Ureter (tissue), 1 donor: ENCODE results near the gene NTNG1. TPM values are rescaled to one million over a fixed set of nuclear protein-coding genes. Genes with fewer than 3 reads are reported as not detected.
"Not testable (repeated sequence)": the region's sequence is repeated elsewhere in the genome, so short reads cannot be mapped to it uniquely, and the experiment has no call there.

Source experiments
- DNase-seq: peaks from one replicate; pipeline ENCODE4 v3.0.0-alpha.2; 2020; ENCODE audit warnings: low spot score
- total RNA-seq: library from RNA; stranded (reverse); gene quantifications from one replicate; pipeline ENCODE4 v1.2.4, GENCODE V29; 2023
- donor health status: DM: yes; HTN: yes; CAD: no.

NTNG1 gene
- total RNA-seq, 1 donor from 2014 or later, result 9.9 TPM

DNA sequence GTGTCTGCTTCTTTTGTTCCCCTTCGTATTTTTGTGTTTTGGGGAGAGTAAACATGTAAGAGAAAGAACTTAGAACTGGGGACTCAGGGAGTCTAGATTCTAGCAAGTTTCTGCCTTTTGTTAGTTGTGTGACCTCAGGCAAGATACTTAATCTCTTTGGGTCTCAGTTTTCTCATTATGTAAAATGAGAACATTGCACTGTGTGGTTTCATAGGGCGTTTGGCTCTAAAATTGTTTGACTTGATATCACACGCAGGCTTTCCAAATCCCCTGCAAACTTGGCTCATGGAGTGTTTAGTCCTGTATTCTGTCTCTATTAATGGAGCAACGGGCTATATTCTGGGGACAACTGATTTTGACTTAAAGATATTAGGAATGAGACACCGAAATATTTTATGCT, 57.7 kb downstream of the NTNG1 start:
- DNase-seq, result no peak

DNA sequence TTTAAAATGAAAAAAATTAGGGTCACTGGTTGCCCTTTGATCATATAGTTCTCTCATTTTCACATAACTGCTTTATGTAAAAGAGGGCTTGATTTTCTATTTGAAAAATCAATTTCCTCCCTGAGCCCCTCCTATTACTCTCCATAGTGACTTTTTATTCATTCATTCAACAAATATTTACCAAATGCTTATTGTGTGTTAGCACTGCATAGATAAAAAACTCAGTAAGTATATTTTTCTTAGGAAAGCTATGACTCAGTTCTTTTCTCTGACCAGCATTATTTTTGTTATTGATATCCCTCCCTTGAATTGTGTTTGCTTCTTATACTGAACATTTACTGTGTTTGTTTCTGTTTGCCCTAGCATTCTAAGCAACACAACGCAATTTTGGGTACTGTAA, 59.8 kb downstream of the NTNG1 start:
- DNase-seq, result no peak

DNA sequence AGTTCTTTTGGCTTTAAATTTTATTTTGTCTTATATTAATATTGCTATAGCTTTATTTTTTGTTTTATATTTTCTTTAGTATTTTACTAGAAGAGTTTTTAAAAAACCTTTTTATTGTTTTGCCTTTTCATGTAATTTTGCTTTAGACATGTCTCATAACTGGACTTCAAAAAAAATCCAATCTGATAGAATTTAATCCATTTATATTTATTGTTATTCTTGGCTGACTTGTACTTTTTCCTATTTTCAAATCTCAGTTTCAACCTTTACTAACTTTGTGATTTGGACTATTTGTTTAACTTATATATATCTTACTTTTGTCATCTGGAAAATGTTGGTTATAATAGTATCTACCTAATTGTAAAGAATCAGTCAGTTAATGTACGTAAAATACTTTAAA, 61.2 kb downstream of the NTNG1 start:
- DNase-seq, result no peak

DNA sequence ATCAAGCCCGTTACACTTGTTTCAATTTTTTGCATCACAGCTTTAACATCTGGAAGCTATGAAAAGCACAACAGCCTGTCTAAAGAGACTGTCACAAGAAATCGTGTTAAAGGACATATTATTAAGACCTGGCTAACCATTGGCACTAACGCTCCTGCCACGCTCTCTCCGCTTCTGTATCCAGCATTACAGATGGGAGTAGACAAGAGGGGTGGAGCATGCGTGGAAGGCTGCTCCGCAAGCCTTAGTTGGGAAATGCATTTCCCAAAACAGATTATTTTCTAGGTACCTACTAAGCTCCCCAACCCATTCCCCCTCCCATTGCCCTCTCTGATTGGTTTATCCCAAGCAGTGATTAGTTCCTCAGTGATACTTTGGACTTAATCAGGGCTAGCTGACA, 72.4 kb downstream of the NTNG1 start:
- DNase-seq, result no peak

DNA sequence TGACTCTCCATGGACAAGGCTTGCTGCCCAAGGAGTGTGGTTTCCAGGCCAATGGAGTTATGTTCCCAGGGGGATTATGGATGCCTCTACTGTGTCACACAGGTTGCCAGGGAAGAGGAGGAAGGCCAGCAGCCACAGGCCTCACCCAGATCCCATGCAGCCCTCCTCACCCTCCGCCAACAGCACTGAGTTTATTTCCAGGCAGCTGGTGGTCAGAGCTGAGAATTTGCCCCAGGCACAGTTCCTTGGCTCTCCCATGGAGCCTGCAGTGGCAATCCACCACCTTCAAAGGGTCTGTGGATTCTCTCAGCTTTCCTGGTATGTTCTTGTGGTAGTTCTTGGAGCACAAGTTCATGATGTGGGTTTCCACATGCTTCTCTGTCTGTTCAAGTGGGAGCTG, 79.2 kb downstream of the NTNG1 start:
- DNase-seq, result no peak

DNA sequence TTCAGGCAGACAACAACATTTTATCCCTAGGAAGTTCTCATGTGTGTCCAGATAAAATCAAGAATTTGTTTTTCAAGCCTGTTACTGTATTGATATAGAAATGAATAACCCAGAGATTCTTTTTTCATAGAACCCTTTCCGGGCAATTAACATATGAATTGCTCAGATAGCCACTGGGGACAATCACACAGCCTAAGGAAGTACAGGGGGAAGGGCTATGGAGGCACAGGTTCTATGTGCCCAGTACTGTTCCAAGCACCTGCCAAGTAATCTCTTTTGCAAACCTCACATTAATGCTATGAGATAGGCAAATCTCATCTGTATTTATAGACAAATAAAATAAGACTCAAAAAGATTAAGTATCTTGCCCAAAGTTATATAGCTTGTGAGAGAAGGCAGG, 84.9 kb downstream of the NTNG1 start:
- DNase-seq, result no peak

DNA sequence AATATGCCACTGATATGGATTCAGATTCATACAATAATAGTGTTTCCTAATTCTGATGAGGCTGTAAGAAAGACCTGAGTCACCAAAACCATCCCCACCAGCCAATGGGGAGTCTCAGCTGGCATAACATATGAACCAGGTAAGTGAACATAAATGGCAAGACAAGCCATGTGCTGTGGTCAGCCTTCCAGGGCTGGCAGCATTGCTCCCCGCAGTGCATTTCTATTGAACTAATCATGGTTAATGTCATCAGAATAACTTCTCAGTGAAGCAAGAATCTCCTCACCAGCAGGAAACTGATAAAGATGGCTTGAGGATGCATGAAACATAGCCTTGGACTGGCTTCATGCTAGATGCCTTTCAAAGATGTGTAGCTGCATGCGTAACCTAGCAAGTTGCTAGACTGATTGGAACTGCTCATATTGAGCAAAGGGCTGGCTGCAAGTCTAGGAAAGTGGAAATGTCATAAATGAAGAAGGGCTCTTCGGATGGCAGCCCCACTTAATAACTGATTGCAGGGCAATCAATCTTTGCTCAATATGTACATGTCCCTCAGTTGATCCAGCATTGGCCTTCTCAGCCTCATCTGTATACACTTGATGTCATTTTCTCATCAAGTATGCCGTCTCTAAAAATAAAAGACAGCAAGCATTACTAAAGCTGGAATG, 88.0 kb downstream of the NTNG1 start:
- DNase-seq, result no peak

DNA sequence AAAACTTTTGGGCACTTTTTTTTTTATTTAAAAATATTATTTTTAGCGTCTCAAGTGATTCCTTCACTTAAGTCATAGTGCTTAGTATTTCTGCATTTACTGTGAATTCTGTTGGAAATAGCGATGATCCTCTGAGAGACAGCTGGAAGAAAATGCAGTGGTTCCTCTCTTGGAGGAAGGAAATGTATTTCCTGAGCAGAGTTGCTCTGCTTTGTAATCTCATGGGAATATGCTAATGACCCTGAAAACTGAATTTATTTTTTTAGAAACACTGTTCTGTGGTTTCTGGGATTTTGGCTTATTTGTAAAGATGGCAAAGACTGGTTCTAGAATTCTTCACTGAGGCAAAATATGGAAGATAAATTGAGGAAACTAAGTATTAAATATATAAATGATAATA, 88.9 kb downstream of the NTNG1 start:
- DNase-seq, result no peak

DNA sequence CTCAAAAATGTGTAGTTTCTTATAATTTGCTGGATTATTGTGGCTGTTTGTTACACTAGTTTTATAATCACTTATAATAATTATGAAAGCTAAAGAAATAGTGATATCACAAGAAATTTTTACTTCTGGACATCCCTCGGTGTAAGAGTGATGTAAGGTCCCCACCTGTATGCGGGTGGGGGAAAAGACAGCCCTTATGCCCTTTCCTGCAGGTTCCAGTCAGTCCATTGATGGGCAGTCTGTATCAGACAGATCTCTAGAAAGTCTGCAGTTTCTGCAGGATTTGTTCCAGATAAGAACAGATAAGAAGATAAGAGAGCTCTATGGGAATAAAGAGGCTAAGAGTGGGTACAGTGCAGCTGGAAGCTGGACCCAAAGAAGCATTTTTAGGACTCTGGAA, 89.3 kb downstream of the NTNG1 start:
- no peak for DNase-seq

DNA sequence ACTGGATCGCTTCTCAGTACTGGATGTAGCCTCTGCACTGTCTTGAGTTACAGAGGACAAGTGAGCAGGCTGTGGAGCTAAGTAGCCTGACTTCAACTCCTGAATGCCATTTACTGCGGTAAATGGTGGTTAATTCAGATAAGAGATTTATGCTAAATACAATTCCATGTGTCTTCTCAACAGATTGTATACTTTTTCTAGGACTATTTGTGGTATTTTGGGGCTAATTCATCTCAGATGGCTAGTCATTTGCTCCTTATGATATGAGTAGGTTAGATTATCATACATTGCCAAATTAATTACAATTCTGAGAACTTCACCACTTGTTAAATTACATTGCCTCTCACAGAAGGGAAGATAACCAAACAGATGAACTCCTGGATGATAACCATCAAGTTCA, 90.5 kb downstream of the NTNG1 start:
- no peak for DNase-seq

DNA sequence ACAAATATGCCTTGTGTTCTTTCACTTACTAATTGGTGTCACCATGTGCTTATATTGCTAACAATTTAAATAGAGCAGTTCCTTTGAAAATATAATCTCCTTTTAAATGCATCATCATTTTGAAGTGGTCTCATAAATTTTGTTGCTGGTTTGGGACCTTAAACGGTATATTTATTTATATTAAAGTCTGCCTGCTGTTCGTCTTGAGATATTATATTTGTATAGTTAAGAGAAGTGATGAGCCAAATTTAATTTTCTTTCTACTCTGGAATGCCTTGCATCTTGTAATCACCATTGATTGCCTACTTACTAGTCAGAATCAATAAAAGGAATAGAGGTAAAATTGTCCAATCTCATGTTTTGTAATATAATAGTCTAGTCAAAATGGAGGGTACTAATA, 91.6 kb downstream of the NTNG1 start:
- DNase-seq, result no peak

DNA sequence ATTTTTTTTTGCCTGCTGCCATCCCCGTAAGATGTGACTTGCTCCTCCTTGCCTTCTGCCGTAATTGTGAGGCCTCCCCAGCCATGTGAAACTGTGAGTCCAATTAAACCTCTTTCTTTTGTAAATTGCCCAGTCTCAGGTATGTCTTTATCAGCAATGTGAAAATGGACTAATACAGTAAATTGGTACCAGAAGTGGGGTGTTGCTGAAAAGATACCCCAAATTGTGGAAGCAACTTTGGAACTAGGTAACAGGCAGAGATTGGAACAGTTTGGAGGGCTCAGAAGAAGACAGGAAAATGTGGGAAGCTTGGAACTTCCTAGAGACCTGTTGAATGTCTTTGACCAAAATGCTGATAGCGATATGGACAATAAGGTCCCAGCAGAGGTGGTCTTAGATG, 95.9 kb downstream of the NTNG1 start:
- not testable (repeated sequence) for DNase-seq

DNA sequence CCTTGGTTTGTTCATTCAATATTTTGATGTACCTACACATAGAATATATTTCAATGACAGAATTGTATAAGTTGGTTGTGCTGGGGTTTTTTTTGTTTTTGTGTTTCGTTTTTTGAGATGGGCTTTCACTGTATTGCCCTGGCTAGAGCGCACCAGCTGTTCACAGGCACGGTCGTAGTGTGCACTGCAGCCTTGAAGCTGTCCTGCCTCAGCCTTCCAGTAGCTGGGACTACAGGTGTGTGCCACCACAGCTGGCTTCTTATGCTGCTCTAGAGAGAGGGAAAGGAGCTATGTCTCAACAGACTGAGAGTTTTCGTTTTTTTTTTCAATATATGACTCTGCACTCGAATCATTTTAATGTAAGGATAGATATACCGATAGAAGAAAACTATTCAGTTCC, 102.6 kb downstream of the NTNG1 start:
- no peak for DNase-seq

DNA sequence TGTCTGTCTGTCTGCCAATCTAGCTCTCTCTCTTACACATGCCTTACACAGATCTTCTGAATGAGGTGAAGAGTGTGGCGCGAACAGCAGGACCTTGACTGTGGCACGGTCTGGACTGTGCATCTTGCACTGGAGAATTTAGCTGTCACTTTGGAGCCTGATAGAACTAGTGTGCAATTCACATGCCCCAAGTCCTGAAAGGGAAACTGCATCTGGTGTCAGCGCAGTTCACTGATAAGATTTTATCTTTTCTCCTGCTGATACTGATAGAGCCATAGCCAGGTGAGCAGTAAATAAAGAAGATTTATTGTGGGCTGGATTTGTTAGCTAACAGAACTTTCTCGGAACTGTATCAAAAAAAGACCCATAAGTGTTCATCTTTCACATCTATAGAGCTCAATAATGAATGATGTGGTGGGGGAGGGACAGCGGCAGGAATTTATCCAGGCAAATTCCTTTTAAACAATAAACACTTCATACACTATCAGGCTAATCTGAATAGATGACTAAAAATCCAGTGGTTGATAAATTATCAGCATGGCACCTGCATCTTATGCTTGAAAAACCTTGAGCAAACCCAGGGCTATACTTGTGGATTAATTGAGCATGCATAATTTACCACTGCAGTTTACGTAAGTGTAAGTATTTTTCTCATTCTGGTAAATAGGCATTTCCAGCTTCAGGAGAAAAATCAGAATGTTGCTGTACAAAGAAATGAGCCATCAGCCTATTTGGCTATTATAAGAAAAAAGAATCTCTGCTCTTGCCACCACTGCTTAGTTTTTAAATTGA, 104.1 kb downstream of the NTNG1 start:
- DNase-seq, result no peak

DNA sequence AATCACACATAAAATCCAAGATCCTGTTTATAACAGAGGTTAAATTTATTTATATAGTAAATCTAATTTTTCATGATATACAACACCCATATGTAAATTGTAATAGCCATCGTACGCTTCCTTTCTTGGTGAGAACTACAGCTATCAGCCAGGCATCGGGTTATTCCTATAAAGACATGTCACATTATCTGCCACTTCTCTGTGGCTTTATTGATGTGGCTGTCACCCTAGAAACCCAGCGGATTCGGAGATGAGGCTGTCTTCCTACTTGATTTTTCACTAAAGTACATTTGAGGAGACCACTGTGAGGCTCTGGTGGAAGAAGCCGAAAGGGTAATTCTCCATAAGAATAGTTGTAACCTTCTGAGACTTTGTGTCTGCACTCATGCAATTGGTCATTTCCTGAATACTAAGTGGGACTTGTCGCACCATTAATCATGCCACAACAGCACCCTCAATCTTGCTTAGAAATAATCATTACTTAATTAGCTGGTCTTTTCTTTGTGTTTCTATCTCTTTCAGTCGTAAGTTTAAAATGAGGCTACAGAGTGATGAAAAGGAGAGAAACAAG, 106.0 kb downstream of the NTNG1 start:
- DNase-seq, result no peak

DNA sequence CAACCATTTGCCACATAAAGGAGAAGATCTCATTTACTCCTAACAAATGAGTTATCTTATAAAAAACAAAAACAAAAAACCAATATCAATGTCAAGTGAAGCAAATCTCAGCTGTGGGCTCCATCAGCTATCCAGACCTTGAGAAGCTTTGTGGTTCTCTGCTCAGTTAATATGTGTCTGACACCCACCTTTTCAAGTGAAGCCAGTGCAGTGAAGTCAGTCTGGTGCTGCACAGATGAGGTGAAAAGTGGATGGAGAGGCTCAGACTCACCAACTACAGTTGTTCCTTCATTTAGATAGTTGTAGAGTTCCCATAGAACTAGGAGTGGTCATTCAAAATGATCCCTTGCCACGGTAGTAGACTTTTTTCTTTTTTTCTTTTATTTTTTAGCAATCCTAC, 106.8 kb downstream of the NTNG1 start:
- no peak for DNase-seq

DNA sequence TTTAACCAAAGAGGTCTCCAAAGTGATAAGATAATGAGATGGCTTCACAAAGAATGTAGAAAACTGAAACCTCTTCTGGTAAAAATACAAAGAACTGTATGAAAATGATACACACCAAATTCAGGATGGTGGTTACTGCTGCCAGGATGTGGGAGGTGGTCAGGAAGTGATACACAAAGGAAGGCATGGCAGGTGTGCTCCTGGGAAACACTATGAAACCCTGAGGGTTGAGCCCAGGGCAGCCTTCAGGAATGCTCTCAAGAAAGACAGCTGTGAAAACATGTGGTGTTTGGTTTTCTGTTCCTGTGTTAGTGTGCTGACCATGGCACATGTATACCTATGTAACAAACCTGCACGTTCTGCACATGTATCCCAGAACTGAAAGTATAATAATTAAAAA, 109.3 kb downstream of the NTNG1 start:
- DNase-seq, result no peak

DNA sequence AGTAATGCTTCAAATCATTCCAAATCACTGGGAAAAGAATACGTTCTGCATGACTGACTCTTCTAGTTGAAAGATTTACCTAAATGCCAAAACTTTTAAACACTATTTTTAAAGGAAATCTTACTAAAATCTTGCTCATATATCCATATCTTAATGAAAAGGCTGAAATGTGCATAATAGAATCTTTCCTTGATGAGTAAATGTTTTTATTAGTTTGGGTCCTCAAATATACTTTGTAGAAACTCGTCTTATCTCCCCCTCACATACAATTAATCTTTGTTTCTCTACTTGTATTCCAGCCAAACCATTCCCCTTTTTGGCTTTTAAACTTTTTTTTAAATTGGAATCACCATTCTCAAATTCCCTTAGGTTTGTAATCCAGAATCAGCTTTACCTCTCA, 110.2 kb downstream of the NTNG1 start:
- DNase-seq, result no peak

DNA sequence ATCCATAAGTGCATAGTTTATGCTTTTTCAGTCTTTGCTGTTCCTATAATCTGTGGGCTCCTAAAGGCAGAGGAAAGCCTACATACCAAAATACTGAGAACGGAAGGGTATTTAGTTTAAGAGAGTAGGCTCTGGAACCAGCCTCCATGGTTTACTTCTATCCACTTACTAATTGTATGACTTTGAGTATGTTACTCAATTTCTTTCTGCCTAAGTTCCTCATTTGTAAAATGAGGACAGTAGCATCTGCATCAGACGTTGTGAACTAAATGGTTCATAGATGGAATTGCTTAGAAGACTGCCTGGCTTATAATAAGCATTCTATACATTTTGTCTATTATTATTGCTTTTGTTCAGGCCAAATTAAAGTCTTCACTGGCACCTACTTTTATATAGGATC, 111.0 kb downstream of the NTNG1 start:
- DNase-seq, result no peak

DNA sequence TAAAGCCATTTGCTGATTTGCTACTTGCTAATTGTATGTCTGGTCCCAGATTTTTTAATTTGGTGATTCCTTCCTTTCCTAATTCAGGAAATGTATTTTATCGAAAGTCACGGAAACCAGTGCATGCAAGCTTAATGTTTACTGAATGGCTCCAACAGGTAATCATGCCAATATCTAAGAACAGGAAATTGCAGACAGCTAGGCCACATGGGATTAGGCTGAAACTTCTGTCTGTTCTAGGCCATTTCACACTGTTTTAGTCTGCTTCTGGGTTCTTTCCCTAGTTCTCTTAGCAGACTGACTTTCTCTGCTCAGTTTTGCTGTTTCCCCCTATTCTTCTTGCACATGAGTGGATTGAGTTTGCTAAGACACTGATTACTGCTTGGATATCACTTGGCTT, 111.4 kb downstream of the NTNG1 start:
- no peak for DNase-seq

DNA sequence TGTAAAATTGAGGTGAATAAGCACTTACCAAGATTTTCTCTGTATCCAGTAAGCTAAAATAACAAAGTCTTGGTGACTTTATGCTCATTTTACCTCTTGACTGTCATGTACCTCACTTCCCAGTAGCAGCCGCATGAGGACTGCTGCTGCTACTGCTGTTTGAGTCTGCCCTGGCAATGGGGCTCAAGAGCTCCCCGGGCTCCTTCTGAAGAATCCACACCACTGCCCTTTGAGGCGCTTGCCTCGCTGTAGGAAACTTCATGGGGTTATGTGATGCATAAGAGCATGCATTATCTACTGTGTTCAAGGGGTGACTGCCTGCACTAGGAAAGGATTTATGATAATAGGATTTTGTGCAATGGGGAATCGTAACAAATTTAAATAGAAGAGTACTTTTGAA, 113.5 kb downstream of the NTNG1 start:
- no peak for DNase-seq

DNA sequence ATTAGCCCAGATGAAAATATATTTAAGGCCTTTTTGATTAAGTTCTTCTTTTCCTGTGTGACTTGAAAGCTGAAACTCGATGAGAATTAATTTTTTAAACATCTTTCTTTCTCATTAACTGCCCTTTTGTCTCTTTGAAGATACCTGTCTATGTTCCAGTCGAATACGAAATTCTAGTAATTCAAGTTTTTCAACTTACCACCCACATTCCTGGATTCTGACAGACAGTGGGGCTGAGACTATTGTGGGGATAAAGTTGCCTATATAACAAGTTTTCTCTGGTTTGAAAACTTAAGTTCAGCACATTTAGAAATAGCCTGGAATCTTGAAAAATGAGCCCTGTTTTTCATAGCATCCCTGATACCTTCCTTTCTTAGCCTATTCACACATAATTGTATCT, 114.6 kb downstream of the NTNG1 start:
- no peak for DNase-seq
